Measurements from ENCODE around the gene STIM1. TPM values are rescaled to one million over a fixed set of nuclear protein-coding genes. Genes with fewer than 3 reads are reported as not detected.

STIM1 gene
- total RNA-seq, 1 experiment from 2014 or later = 55.1 TPM

- H3K27me3 Mint-ChIP-seq (ENCODE audit: insufficient read depth, unreplicated experiment) = no peaks in the 10 kb centered on the region
- ChIA-PET CTCF (no interaction called here), POLR2A (no interaction called here)
- H3K27ac Mint-ChIP-seq (ENCODE audit: unreplicated experiment) = no peak overlapping the region
- peaks cover 13% of the 10 kb centered on the region for H3K4me1 Mint-ChIP-seq (ENCODE audit: low read depth, unreplicated experiment)
- no TSS peak for BruUV-seq (replicated peaks)
- no peak overlapping the region for H3K4me3 ChIP-seq (ENCODE audit: low read depth, low read length)
- H3K9me3 Mint-ChIP-seq (ENCODE audit: unreplicated experiment) = no peaks in the 10 kb centered on the region
- intact Hi-C loops (cut with micrococcal nuclease; ENCODE audit: unreplicated experiment) = no loop called here
- H3K4me3 Mint-ChIP-seq (ENCODE audit: unreplicated experiment) = no peak overlapping the region
- no peak for TF ChIP-seq CTCF (IDR thresholded peaks at IDR 0.05; ENCODE audit: insufficient read depth in 1 of 2, low read depth in 1 of 2, low read length in 1 of 2, severe bottlenecking in 1 of 2, unreplicated experiment in 1 of 2)
- H3K36me3 ChIP-seq (ENCODE audit: control insufficient read depth, insufficient read depth, low read length) = no peaks in the 10 kb centered on the region; the same call in 1 of the 2 replicates
- no peaks in the 10 kb centered on the region for H3K27me3 ChIP-seq (replicated peaks; ENCODE audit: control insufficient read depth, insufficient read depth, low read length)
- no peaks in the 10 kb centered on the region for H3K4me1 ChIP-seq
- no peaks in the 10 kb centered on the region for H3K9me3 ChIP-seq
- no peak for DNase-seq
- peaks cover 6% of the 10 kb centered on the region for H3K36me3 Mint-ChIP-seq (ENCODE audit: insufficient read depth, unreplicated experiment)
These were observed 58.5 kb downstream of the STIM1 start for GRCh38 chr11:3913921-3914320.

GRCh38 chr11:3914805-3915204 is 59.3 kb downstream of the STIM1 start:
- Mint-ChIP-seq H3K9me3 (ENCODE audit: unreplicated experiment) (no peaks in the 10 kb centered on the region), H3K36me3 (ENCODE audit: insufficient read depth, unreplicated experiment) (peaks cover 6% of the 10 kb centered on the region), H3K4me1 (ENCODE audit: low read depth, unreplicated experiment) (peaks cover 13% of the 10 kb centered on the region), H3K27ac (ENCODE audit: unreplicated experiment) (no peak overlapping the region), H3K27me3 (ENCODE audit: insufficient read depth, unreplicated experiment) (no peaks in the 10 kb centered on the region), H3K4me3 (ENCODE audit: unreplicated experiment) (no peak overlapping the region)
- no TSS peak for BruUV-seq (replicated peaks)
- Histone ChIP-seq H3K36me3 (ENCODE audit: control insufficient read depth, insufficient read depth, low read length) (no peaks in the 10 kb centered on the region; the same call in 1 of the 2 replicates), H3K9me3 (no peaks in the 10 kb centered on the region), H3K27me3 (replicated peaks; ENCODE audit: control insufficient read depth, insufficient read depth, low read length) (no peaks in the 10 kb centered on the region), H3K4me3 (ENCODE audit: low read depth, low read length) (no peak overlapping the region), H3K4me1 (no peaks in the 10 kb centered on the region)
- DNase-seq = no peak
- no peak for TF ChIP-seq CTCF (IDR thresholded peaks at IDR 0.05; ENCODE audit: insufficient read depth in 1 of 2, low read depth in 1 of 2, low read length in 1 of 2, severe bottlenecking in 1 of 2, unreplicated experiment in 1 of 2)
- POLR2A ChIA-PET = no interaction called here
- CTCF ChIA-PET = interaction anchor here (0.8 kb wide), 1 partner anchor 59 kb away, joined by 4 read pairs; the partner anchor contains the start of gene STIM1
- intact Hi-C loops (cut with micrococcal nuclease; ENCODE audit: unreplicated experiment) = no loop called here

GRCh38 chr11:3916962-3917361 is 61.5 kb downstream of the STIM1 start:
- Mint-ChIP-seq H3K4me3 (ENCODE audit: unreplicated experiment) (no peak overlapping the region), H3K9me3 (ENCODE audit: unreplicated experiment) (no peaks in the 10 kb centered on the region), H3K27ac (ENCODE audit: unreplicated experiment) (no peak overlapping the region), H3K27me3 (ENCODE audit: insufficient read depth, unreplicated experiment) (no peaks in the 10 kb centered on the region), H3K4me1 (ENCODE audit: low read depth, unreplicated experiment) (peaks cover 7% of the 10 kb centered on the region), H3K36me3 (ENCODE audit: insufficient read depth, unreplicated experiment) (peaks cover 6% of the 10 kb centered on the region)
- no peaks in the 10 kb centered on the region for H3K36me3 ChIP-seq (ENCODE audit: control insufficient read depth, insufficient read depth, low read length)
- intact Hi-C loops (cut with micrococcal nuclease; ENCODE audit: unreplicated experiment) = no loop called here
- DNase-seq = no peak
- no peaks in the 10 kb centered on the region for H3K27me3 ChIP-seq (replicated peaks; ENCODE audit: control insufficient read depth, insufficient read depth, low read length)
- BruUV-seq (replicated peaks) = no TSS peak
- H3K9me3 ChIP-seq = 0 out of 2 replicates have a peak, but pooled peaks cover 1% of the 10 kb centered on the region
- H3K4me3 ChIP-seq (ENCODE audit: low read depth, low read length) = no peak overlapping the region
- ChIA-PET CTCF (no interaction called here), POLR2A (no interaction called here)
- TF ChIP-seq CTCF (IDR thresholded peaks at IDR 0.05; ENCODE audit: insufficient read depth in 1 of 2, low read depth in 1 of 2, low read length in 1 of 2, severe bottlenecking in 1 of 2, unreplicated experiment in 1 of 2) = no peak
- H3K4me1 ChIP-seq = no peaks in the 10 kb centered on the region

All from Caco-2 (cell line).